ENCODE measurements around the gene NSMF. TPM values are rescaled to one million over a fixed set of nuclear protein-coding genes. Genes with fewer than 3 reads are reported as not detected.
A peak's percentile ranks its signal among the peaks of the same experiment; 100 is the strongest.

NSMF gene
- total and polyA plus RNA-seq, 10 donors: 21.8 to 49.3 (median 26.1) TPM

- intact Hi-C loops (cut with DNase I; ENCODE audit: low total_unique reads): no loop called here
- DNase-seq: peak; percentile 55
- Histone ChIP-seq H3K4me1 (no peaks in the 10 kb centered on the region), H3K9me3 (peaks cover 0 to 5% (median 0%) of the 10 kb centered on the region in 8 donors), H3K36me3 (peaks cover 0 to 32% (median 2%) of the 10 kb centered on the region in 6 donors), H3K4me3 (no peak overlapping the region), H3K27ac (no peak overlapping the region), H3K27me3 (replicated peaks in 1 of 7) (no peaks in the 10 kb centered on the region)
- TF ChIP-seq POLR2A (IDR thresholded peaks at IDR 0.05) (no peak), POLR2AphosphoS5 (IDR thresholded peaks at IDR 0.05) (peak in 1 of 3 donors; percentile 18), CTCF (IDR thresholded peaks at IDR 0.05 in 8 of 11, conservative IDR thresholded peaks at IDR 0.05 in 3 of 11) (no peak)
- 80 to 87% (median 85%) methylated on average over 34 to 45 of the region's 45 CpGs for WGBS, 5 donors
Observed at GRCh38 chr9:137500666-137501397, 41.7 kb upstream of the NSMF start.

GRCh38 chr9:137499858-137500661 lies 40.9 kb upstream of the NSMF start:
- Histone ChIP-seq H3K4me1 (no peaks in the 10 kb centered on the region), H3K4me3 (no peak overlapping the region), H3K27me3 (replicated peaks in 1 of 7) (no peaks in the 10 kb centered on the region), H3K27ac (no peak overlapping the region), H3K36me3 (peaks cover 0 to 32% (median 2%) of the 10 kb centered on the region in 6 donors), H3K9me3 (peaks cover 0 to 5% (median 0%) of the 10 kb centered on the region in 8 donors)
- TF ChIP-seq POLR2AphosphoS5 (IDR thresholded peaks at IDR 0.05) (no peak), CTCF (IDR thresholded peaks at IDR 0.05 in 8 of 11, conservative IDR thresholded peaks at IDR 0.05 in 3 of 11) (no peak), POLR2A (IDR thresholded peaks at IDR 0.05) (no peak)
- 92 to 97% (median 94%) methylated on average over 17 to 36 of the region's 36 CpGs for WGBS, 5 donors
- intact Hi-C loops (cut with DNase I; ENCODE audit: low total_unique reads): no loop called here
- peak; percentile 60 for DNase-seq

DNA sequence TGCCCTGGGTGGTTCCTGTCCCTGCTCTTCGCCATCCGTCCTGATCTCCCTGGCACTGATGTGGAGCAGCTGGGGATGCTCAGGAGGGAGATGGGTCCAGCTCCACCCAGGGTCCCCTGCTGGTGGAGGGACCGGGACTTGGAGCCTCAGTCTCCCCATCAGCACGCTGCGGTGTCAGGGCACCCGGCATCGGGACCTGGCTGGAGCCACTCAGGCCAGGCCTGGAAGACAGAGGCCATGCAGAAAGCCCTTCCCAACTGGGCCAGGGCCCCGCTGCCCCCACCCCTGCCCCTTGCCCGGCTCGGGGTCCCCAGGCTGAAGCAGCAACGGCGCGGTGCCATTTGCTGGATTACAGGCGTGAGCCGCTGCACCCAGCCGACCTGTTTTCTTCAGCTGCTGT lies 40.3 kb upstream of the NSMF start:
- TF ChIP-seq CTCF (IDR thresholded peaks at IDR 0.05 in 8 of 11, conservative IDR thresholded peaks at IDR 0.05 in 3 of 11) (no peak), POLR2A (IDR thresholded peaks at IDR 0.05) (no peak), POLR2AphosphoS5 (IDR thresholded peaks at IDR 0.05) (no peak)
- no peak overlapping the region for H3K4me3 ChIP-seq
- H3K36me3 ChIP-seq: peaks cover 0 to 32% (median 2%) of the 10 kb centered on the region in 6 donors
- H3K4me1 ChIP-seq: peaks cover 0 to 6% (median 0%) of the 10 kb centered on the region in 6 donors
- H3K9me3 ChIP-seq: peaks cover 0 to 5% (median 0%) of the 10 kb centered on the region in 8 donors
- no peaks in the 10 kb centered on the region for H3K27me3 ChIP-seq (replicated peaks in 1 of 7)
- intact Hi-C loops (cut with DNase I; ENCODE audit: low total_unique reads): no loop called here
- DNase-seq: peak; percentile 59
- WGBS, 5 donors: 74 to 95% (median 94%) methylated on average over 3 to 16 of the region's 16 CpGs
- no peak overlapping the region for H3K27ac ChIP-seq

GRCh38 chr9:137498720-137499150 lies 39.6 kb upstream of the NSMF start:
- 88 to 96% (median 91%) methylated on average over 16 of the region's 16 CpGs for WGBS, 5 donors
- Histone ChIP-seq H3K4me1 (peaks cover 0 to 13% (median 2%) of the 10 kb centered on the region in 6 donors), H3K27me3 (replicated peaks in 1 of 7) (no peaks in the 10 kb centered on the region), H3K36me3 (peaks cover 0 to 32% (median 2%) of the 10 kb centered on the region in 6 donors), H3K27ac (no peak overlapping the region), H3K9me3 (peaks cover 0 to 1% (median 0%) of the 10 kb centered on the region in 8 donors), H3K4me3 (no peak overlapping the region)
- intact Hi-C loops (cut with DNase I; ENCODE audit: low total_unique reads): no loop called here
- TF ChIP-seq CTCF (IDR thresholded peaks at IDR 0.05 in 8 of 11, conservative IDR thresholded peaks at IDR 0.05 in 3 of 11) (no peak), POLR2A (IDR thresholded peaks at IDR 0.05) (no peak), POLR2AphosphoS5 (IDR thresholded peaks at IDR 0.05) (no peak)
- no peak for DNase-seq
